SW 1271 (cell line): Measurements from ENCODE around the gene LTA4H.
A peak's percentile ranks its signal among the peaks of the same experiment; 100 is the strongest.

Source experiments
- DNase-seq, 2 experiments: peaks; one replicate each; lab custom pipeline; 2025; lab: John Stamatoyannopoulos, UW

Gene LTA4H

DNA sequence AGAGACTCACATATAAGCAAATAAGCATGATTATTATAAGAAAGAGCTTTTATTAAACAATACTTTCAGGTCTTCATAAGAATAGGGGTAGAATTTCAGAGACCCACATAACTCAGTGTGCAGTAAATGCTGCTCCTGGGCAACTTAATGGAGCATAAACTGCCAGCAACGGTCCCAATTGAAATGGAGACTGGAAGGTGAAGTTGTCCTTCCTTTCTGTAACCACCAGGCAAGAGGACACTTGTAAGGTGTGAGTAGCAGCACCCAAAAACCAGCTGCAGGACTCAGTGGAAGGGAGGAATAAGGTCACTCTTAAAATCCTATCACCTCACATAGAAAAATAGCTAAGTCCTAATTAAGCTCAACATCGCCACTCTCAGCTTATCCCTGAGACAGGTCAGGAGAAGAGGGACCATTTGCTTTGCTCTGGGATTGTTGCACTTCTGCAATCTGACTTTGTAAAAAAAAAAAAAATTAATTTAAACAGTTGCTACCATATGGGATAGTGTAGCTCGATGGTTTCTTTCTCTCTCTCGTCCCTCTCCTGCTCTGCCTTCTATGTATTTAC is 22.7 kb upstream of the LTA4H start:
- no peak for DNase-seq

DNA sequence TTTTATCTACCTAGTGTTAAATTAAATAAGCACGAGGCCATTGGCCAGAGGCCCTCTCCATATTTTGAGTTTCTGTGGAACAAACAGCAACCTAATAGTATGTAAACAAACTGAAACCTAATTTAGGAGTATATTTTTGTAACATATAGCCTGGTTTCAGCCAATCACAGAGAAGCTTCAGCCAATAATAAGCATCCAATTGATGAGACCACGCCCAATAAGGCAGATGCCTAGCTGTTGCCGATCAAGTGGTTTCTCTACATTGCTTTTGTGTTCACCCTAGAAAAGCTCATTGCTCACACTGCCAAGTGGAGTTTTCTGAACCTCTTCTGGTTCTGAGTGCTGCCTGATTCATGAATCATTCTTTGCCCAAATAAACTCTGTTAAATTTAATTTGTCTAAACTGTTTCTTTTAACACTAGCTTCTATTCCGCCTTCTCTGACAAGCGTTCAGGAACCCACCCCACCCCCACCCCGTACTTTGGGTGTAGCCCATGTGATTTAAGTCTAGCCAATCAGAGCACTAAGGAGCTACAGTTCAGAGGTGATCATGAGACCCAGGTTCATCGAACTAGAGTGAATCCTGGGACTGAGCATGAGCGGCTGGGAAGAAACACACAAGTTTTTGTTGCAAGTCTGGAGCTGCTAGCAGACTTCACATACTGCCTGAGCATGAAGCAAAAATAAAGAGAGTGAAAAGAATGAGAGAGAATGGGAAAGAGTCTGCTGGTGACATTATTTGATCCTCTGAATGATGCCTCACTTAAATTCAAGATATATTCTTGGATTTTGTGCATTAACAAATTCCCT is 21.5 kb upstream of the LTA4H start:
- DNase-seq: no peak

DNA sequence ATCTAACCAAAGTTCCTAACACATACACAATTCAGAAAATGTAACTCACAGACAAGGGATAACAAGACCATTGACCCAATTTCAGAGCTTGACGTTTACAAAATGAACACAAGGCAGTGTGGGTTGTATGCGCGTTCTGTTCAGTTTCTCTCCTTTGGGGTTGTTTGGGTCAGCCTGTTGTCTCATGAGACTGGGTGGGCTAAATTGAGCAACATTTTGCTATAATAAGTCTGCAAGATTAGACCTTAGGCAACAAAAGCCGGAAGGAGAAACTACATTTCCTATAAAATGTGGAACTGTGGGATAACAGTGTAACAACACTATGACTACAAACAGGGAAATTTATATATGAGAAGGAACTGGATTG is 18.8 kb upstream of the LTA4H start:
- no peak for DNase-seq

DNA sequence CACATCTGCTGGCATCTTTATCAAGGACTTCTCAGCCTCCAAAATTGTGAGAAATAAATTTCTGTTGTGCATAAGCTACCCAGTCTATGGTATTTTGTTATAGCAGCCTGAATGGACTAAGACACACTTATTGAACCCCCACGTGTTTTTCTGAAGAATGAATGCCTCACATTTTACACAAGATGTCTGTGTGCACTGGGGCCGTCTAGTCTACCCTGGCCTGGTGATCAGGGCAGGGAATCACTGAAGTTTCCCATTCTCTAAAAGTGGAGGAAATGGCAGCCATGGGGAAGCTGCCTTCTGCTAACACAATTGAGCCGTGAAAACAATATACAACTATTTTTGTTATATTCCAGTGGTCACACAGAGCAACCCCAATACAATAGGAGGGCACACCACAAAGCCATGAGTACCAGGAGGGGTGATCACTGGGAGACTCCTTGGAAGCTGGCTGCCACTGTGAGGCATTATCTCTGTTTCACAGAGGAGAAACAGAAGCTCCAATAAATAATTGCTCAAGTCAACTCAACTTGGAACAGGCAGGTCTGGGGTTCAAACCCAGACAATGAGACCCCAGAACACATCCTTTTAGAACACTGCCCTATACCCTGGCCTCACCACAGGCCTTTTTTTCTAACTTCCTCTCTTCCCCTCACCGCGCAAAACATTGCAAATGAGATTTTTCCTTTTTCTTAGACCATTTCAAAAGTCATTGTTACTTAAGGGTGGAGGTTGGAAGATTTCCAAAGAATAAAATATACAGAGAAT is 18.3 kb upstream of the LTA4H start:
- no peak for DNase-seq

DNA sequence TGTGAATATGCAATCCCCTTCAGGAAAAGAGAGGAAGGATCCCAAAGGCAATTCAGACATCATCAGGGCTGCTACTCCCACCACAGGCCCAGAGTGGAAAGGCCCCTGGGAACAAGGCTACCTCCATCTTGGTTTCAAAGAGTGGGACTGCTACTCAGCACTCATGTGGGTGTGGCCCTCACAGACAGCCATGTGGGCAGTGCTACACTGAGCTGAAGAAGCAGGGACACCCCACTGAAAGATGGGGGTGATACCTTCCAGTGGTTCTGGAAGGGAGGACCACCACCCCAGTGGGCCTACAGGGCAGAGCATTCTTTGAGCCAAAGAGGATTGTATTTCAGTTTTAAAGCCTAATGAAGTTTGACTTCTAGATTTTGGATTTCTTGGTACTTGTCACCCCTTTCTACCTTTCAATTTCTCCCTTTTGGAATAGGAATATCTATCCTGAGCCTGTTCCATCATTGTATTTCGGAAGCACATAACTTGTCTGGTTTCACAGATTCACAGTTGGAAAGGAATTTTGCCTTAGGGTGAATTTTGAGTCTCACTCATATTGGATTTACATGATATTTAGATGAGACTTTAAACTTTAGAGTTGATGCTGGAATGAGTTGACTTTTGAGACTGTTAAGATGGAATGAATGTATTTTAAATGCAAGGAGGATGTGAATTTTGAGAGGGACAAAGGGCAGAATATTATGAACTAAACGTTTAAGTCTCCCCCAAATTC is 16.5 kb upstream of the LTA4H start:
- DNase-seq: no peak

DNA sequence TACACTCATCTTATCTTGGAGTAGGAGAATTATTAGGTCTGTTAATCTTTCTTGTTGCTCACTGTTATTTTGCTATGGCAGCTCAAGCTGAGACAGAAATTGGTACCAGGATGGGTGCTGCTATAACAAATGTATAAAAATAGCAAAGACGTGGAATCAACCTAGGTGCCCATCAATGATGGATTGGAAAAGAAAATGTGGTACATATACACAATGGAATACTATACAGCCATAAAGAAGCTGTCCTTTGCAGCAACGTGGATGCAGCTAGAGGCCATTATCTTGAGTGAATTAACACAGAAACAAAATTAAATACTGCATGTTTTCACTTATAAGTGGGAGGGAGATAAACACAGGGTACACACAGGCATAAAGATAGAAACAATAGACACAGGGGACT is 14.8 kb upstream of the LTA4H start:
- DNase-seq: no peak

DNA sequence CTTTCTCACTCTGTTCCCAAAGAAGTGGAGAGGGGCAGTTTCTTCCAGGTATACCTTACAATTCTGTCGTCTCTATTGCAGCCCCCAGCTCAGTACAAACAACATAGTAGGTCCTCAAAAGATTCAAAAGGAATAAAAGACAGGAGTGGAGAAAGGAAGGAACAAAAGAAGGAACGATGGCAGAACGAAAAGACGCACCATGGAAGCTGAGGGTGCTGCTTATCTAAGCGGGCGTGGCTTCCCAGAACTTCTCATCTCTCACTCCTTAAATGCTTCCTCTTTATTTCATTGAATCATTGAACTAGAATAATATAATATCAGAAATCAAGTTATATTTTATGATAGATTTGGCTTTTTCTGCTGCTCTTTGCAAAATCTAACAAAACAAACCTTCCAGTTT is 13.7 kb upstream of the LTA4H start:
- no peak for DNase-seq

DNA sequence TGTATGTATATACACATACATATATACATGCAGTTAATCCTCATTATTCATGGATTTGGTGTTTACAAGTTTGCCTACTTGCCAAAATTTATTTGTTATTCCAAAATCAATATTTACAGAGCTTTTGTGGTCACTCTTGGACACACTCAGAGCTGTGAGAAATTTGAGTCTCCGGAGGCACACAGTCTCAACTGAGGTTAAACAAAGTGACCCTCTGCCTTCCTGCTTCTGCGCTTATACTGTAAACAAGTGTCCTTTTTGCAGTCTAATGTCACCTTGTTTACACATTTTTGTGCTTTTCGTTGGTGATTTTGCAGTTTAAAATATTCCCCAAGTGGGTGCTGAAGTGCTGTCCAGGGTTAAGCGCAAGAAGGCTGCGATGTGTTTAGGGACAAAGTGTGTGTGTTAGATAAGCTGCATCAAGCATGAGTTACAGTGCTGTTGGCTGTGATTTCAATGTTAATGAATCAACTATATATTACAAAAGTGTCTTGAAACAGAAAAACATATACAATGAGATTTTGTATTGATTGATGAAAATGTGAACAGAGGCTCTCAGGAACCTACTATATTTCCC is 13.1 kb upstream of the LTA4H start:
- no peak for DNase-seq

DNA sequence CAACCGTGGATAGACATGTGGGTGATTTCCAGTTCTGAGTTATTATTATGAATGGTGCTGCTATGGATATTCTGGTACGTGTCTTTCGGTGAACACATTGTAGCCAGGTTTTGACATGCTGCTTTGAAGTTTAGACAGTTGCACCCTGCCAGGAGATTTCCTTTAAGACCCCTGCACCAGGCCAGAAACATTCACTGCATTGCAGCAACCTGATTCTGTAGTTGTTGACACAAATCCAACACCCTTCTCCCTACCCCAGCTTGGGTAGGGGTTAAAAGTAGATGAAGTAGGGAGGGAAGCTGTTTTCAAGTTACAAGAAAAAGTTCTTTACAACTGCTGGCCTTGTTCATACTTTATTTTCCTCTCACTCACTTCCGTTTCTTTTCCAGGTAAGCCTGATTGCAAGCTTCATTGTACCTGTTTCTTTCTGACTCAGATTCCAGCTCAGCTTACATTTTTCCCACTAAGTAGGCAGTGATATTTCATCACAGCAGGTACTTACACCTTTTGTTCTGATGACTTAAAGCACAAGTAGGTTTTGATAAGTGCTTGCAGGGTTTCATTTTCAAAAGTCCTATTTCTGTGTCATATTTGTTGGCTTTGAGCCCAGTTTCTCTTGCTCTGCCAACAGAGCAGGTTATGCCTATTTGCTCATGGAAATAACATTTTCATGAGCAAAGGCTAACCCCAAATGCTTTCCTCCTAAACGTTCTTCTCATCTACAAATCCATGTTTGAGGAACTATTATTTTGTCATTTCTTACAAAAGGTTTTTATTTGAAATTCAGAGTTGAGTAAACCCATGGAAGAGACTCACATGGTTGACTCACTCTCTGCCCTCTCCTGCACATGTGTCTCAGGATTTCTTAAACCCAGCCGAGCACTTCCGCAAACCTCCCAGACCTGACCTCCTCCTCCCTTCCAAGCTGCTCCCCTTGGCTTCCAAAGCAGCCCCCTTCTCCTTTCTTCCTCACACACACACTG is 12.1 kb upstream of the LTA4H start:
- DNase-seq: no peak

DNA sequence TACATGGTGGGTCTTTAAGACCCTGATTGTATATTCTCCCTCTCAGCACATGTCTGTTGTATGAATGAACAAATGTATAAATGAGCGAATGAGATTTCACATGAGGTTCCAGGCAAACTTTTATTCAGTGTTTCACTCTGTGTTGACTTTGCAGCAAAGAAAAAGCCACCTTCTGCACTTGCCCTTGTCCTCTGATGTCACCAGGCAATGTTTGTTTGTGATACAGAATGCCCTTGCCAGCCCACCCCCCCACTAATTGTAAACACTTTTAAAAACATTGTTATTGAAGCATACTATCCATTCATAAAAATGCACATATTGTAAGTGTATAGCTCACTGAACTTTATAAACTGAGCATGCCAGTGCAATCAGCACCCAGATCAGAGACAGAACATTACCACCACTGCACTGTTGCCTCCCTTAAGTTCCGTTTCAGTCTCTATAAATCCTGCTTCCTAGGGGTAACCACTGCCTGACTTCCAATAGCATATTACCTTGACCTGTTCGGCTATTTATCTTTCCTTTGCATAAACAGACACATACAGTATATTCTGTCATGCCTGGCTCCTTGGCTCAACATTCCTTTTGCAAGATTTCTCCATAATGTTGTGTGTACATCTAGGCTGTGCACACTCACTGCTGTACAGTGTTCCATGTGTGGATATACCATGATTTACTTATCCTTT is 11.3 kb upstream of the LTA4H start:
- DNase-seq: no peak

DNA sequence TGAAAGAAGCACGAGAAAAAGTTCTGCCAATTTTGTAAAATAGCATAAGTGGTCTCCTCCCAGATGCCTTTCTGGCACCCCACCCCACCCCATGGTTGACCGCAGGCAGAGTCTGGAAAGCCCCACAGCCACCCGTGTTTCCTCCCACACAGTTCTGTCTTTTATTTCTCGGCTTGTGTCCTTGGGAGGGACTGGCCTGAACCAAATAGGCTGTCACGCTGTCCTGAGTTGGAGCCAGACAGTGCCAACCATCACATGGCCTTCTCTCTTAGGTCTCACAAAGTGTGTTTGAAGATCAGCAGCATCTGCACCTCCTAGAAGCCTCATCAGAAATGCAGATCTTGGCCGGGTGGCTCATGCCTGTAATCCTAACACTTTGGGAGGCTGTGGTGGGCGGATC is 10.2 kb upstream of the LTA4H start:
- DNase-seq: no peak

DNA sequence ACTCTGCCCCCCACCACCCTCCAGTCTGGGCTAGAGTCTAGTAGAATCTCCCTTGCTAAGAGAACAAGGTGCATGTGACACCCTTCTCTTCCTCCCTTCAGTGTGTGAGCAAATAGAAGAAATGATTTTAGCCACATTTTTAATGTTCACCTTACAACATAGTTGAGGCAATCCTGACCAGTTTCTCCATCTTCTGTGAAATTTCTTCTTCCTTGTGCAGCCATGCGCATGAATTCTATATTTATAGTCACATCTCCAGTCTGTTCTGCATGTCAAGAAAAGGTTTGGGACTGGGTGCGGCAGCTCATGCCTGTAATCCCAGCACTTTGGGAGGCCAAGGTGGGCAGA is 9.5 kb upstream of the LTA4H start:
- no peak for DNase-seq

DNA sequence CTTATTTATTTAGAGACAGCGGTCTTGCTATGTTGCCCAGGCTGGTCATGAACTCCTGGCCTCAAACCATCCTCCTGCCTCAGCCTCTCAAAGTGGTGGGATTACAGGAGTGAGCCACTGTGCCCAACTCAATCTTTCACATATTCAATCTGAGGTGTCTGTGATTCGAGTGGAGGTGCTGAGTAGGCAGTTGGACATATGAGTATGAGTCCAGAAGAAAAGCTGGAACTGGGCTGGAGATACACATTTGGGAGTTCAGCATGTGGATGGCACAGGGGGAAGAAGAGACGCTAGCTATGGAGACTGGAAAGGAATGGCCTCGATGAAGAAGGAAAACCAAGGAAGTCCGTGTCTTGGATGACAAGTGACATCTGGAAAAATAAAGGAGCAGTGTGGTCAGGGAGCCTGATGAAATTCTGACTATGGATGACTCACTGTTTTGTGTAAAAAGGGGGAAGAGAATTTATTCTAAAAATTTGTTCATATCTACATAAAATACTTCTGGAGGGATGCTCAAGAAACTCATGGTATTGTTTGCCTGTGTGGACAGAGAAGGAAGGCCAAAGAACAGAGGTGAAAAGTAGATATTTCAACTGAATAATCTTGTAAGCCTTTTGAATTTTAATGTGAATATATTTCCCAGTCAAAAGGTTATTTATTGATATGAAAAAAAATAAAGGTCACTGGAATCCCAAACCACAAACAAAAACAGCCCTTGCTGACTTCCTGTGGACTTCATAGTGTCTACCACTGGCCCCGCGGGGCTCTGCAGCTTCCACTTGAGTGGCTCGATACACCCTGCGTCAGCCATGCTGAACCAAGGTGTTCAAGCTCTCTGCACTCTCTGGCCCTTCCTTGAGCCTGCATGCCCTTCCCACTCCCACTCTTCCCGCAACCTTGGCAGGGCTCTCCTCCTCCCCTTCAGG is 8.9 kb upstream of the LTA4H start:
- DNase-seq: peak in 1 of 2 experiments; percentile 8

DNA sequence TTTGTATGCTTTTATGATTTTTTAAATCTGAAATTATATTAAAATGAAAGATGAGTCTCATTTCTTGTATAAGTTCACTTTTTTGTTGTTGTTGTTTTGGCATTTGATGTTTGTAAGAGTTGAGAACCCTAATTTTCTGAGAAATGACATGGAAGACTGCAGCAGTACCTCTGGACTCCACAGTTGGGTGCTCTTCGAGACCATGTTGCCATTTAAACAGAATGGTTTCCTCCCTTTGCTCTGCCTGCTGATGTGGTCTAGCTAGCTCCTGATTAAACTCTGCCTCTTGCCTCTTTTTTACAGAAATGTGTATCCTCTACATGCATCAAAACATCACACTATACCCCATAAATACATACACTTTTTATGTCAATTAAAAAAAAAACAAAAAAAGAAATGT is 5.8 kb upstream of the LTA4H start:
- peak in 1 of 2 experiments; percentile 12 for DNase-seq

DNA sequence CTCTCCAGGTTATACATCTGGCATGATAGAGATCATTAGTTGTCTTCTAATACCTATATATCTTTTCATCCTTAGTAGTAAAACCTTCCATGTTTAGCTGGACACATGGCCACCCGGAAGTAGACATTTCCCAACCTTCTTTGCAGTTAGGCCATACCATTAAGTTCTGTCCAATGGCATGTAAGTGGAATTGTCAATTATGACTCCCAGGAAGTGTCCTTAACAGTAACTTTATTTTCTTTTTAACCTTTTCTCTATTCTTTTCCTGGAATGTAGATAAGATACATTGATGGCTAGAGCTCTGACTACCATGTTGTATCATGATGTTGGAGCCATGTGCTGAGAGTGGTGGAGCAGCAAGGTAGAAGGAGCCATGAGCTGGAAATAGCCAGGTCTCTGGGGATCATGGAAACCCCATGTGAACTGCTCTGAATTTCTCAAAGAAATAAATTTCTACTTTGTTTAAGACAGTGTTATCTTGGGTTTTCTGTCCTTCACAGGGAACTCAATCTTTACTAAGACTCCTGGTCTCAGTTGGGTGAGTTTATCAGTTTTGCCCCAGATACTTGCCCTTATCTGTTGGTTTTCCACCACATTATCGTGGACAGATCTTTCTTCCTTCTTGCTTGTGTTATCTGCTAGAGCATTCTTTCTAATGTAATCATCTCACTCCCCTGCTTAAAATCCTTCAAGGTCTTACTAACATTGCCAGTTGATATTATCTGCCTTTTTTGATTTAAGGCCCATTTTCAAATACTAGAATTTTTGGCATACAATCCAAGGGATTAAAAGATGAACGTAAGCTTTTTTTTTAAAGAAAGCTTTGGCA is 5.1 kb upstream of the LTA4H start:
- no peak for DNase-seq

DNA sequence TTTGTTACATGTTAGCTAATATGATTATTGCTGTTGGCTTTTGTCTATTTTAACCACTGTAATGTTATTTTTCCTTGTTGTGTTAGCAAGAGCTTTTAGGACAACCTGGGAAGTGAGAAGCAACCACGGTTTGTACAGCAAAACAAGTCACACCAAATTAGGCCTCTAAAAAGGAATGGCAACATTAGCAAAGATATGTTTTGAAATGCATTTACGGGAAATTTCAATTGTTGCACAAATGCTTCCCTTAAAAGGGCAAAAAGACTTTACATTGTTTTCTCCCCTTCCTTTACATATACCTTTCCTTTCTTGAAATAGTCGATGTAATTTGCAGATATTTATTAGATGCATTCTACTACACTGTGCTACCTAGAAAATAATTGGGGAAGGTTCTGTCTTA is 4.1 kb upstream of the LTA4H start:
- DNase-seq: no peak

DNA sequence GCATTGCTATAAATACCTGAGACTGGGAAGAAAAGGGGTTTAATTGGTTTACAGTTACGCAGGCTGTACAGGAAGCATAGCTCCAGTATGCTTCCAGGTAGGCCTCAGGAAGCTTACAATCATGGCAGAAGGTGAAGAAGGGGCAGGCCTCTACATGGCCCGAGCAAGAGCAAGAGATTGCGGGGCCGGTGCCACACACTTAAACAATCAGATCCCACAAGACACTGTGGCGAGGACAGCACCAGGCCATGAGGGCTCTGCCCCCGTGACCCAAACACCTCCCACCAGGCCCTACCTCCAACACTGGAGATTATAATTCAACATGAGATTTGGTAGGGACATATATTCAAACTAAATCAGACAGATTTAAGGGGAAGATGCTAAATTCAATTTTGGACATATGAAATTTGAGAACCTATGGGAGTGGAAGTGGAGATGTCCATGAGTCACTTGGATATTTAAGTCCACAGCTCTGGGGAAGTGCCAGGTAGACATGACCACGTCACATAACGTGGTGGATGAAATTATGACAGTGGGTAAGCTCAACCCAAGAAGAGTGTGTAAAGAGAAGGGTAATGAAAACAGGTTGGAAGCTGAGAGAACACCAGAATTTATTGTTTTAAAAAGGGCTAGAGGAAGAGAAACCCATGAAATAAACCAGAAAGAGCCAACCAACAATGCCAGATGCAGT is 1.5 kb upstream of the LTA4H start:
- DNase-seq: no peak
